ENCODE results near the gene FGF4. TPM values are rescaled to one million over a fixed set of nuclear protein-coding genes. Genes with fewer than 3 reads are reported as not detected.

FGF4 gene
- polyA plus RNA-seq, 1 experiment: not detected

- Histone ChIP-seq H3K27me3 (ENCODE audit: control insufficient read depth, insufficient read depth, low read length) (peaks cover 5% of the 10 kb centered on the region), H3K36me3 (ENCODE audit: control insufficient read depth, insufficient read depth, low read length) (no peaks in the 10 kb centered on the region), H3K4me3 (ENCODE audit: low read depth, low read length) (no peak overlapping the region)
- ChIA-PET POLR2A (no interaction called here), CTCF (interaction anchor here (0.6 to 1.4 kb wide), 3 partner anchors 10 to 39 kb away, joined by 3 to 5 read pairs (median 3); no protein-coding TSS in a partner anchor)
- no peak for DNase-seq (ENCODE audit: low read depth)
- no peak for TF ChIP-seq CTCF (IDR thresholded peaks at IDR 0.05; ENCODE audit: insufficient read depth, low read depth, low read length)
Measured at GRCh38 chr11:69787906-69788305, 12.8 kb upstream of the FGF4 start.

- no peak for DNase-seq (ENCODE audit: low read depth)
- TF ChIP-seq CTCF (IDR thresholded peaks at IDR 0.05; ENCODE audit: insufficient read depth, low read depth, low read length): no peak
- CTCF ChIA-PET: interaction anchor here (0.6 to 1.4 kb wide), 2 partner anchors 9 to 14 kb away, joined by 3 to 5 read pairs; no protein-coding TSS in a partner anchor
- POLR2A ChIA-PET: no interaction called here
- no peaks in the 10 kb centered on the region for H3K36me3 ChIP-seq (ENCODE audit: control insufficient read depth, insufficient read depth, low read length)
- peaks cover 5% of the 10 kb centered on the region for H3K27me3 ChIP-seq (ENCODE audit: control insufficient read depth, insufficient read depth, low read length)
- H3K4me3 ChIP-seq (ENCODE audit: low read depth, low read length): no peak overlapping the region
Measured at GRCh38 chr11:69787457-69787856, 12.3 kb upstream of the FGF4 start.

- CTCF ChIA-PET: no interaction called here
- Histone ChIP-seq H3K27me3 (ENCODE audit: control insufficient read depth, insufficient read depth, low read length) (peaks cover 18% of the 10 kb centered on the region), H3K4me3 (ENCODE audit: low read depth, low read length) (no peak overlapping the region), H3K36me3 (ENCODE audit: control insufficient read depth, insufficient read depth, low read length) (no peaks in the 10 kb centered on the region)
- POLR2A ChIA-PET: no interaction called here
- no peak for DNase-seq (ENCODE audit: low read depth)
- TF ChIP-seq CTCF (IDR thresholded peaks at IDR 0.05; ENCODE audit: insufficient read depth, low read depth, low read length): no peak
Measured at GRCh38 chr11:69781241-69781640, 6.1 kb upstream of the FGF4 start.

- DNase-seq (ENCODE audit: low read depth): no peak
- Histone ChIP-seq H3K36me3 (ENCODE audit: control insufficient read depth, insufficient read depth, low read length) (no peaks in the 10 kb centered on the region), H3K27me3 (ENCODE audit: control insufficient read depth, insufficient read depth, low read length) (peaks cover 35% of the 10 kb centered on the region), H3K4me3 (ENCODE audit: low read depth, low read length) (no peak overlapping the region)
- ChIA-PET POLR2A (no interaction called here), CTCF (interaction anchor here (1.2 to 2.1 kb wide), 3 partner anchors 9 to 68 kb away, joined by 3 to 5 read pairs (median 5); no protein-coding TSS in a partner anchor)
- TF ChIP-seq CTCF (IDR thresholded peaks at IDR 0.05; ENCODE audit: insufficient read depth, low read depth, low read length): no peak
Measured at GRCh38 chr11:69778373-69778772, 3.2 kb upstream of the FGF4 start.

- peaks cover 34% of the 10 kb centered on the region for H3K27me3 ChIP-seq (ENCODE audit: control insufficient read depth, insufficient read depth, low read length)
- CTCF ChIA-PET: no interaction called here
- no peak for TF ChIP-seq CTCF (IDR thresholded peaks at IDR 0.05; ENCODE audit: insufficient read depth, low read depth, low read length)
- DNase-seq (ENCODE audit: low read depth): no peak
- H3K4me3 ChIP-seq (ENCODE audit: low read depth, low read length): no peak overlapping the region
- POLR2A ChIA-PET: no interaction called here
- H3K36me3 ChIP-seq (ENCODE audit: control insufficient read depth, insufficient read depth, low read length): no peaks in the 10 kb centered on the region
Measured at GRCh38 chr11:69774354-69775162, 583 bp downstream of the FGF4 start.
